GM12878 (cell line): ENCODE measurements around the gene ARHGEF33. TPM values are rescaled to one million over a fixed set of nuclear protein-coding genes. Genes with fewer than 3 reads are reported as not detected.
A peak's percentile ranks its signal among the peaks of the same experiment; 100 is the strongest.

Experiments used
- ATAC-seq: fragments of 200-7000 bp; cut with Tn5 transposase; 3 replicates; pipeline ENCODE4 v1.9.1; 2020; ENCODE audit warnings: mild to moderate bottlenecking, moderate library complexity
- BruUV-seq: library from RNA; stranded (reverse); fragments of 400-500 nt; replicated peaks from 2 replicates; lab custom pipeline; 2021; lab: Mats Ljungman, UMichigan
- CTCF ChIA-PET: fragments of 300-600 bp; sonication (Branson Sonifier 250); formaldehyde crosslinking; extraction: SDS; loops from one replicate; lab custom pipeline; 2021; ENCODE audit warnings: inconsistent platforms; lab: Yijun Ruan, JAX
- POLR2A ChIA-PET: fragments of 350-600 bp; formaldehyde crosslinking; extraction: SDS; loops from one replicate; lab custom pipeline; 2021; ENCODE audit warnings: inconsistent platforms; lab: Charles Lee
- RAD21 ChIA-PET: fragments of 300-600 bp; sonication (Branson Sonifier 250); formaldehyde crosslinking; loops from one replicate; lab custom pipeline; 2023; ENCODE audit warnings: antibody characterized with exemption; ENCODE audit not compliant: unreplicated experiment; lab: Charles Lee
- SMC1A ChIA-PET: fragments of 300-600 bp; sonication (Branson Sonifier 250); formaldehyde crosslinking; loops from one replicate; lab custom pipeline; 2023; ENCODE audit not compliant: unreplicated experiment, uncharacterized antibody; lab: Charles Lee
- DNase-seq: peaks from one replicate; pipeline ENCODE4 v3.0.0-alpha.2; 2011; ENCODE audit warnings: low read depth, low spot score
- FAIRE-seq: peaks from 3 replicates; lab custom pipeline; 2011; peaks lifted over from hg19 to GRCh38; lab: Jason Lieb, UNC
- H2AFZ ChIP-seq: 2 replicates; pipeline ENCODE4 v1.6.0; 2011; ENCODE audit warnings: low read depth, low read length, control low read depth; ENCODE audit not compliant: control insufficient read depth
- H3K27ac ChIP-seq: 2 replicates; pipeline ENCODE4 v1.5.1; 2011; ENCODE audit warnings: control low read depth; ENCODE audit not compliant: control insufficient read depth, insufficient read depth
- H3K27me3 ChIP-seq, 2 experiments: replicated peaks in 1 of 2; 2 replicates each; pipeline versions ENCODE4 v1.6.0 to v1.6.1; 2011; ENCODE audit warnings: low read length in 1 of 2; ENCODE audit not compliant: control insufficient read depth in 2 of 2, insufficient read depth in 2 of 2
- H3K36me3 ChIP-seq, 2 experiments: 2 replicates each; pipeline ENCODE4 v1.5.1; 2011; ENCODE audit warnings: low read length in 1 of 2; ENCODE audit not compliant: control insufficient read depth in 2 of 2, insufficient read depth in 2 of 2
- H3K4me1 ChIP-seq: 2 replicates; pipeline ENCODE4 v1.6.1; 2011; ENCODE audit warnings: mild to moderate bottlenecking, low read length, moderate library complexity, mixed read lengths; ENCODE audit not compliant: control insufficient read depth, insufficient read depth
- H3K4me2 ChIP-seq: 2 replicates; pipeline ENCODE4 v1.6.0; 2011; ENCODE audit warnings: control low read depth; ENCODE audit not compliant: control insufficient read depth, insufficient read depth
- H3K4me3 ChIP-seq: fragments of 200-600 bp; sonication (generic); 2 replicates; pipeline ENCODE4 v1.5.1; 2016
- H3K79me2 ChIP-seq: 2 replicates; pipeline ENCODE4 v1.6.0; 2011; ENCODE audit warnings: low read length; ENCODE audit not compliant: control insufficient read depth, insufficient read depth
- H3K9ac ChIP-seq: 2 replicates; pipeline ENCODE4 v1.8.0; 2011; ENCODE audit warnings: low read length, control low read depth, mixed read lengths; ENCODE audit not compliant: control insufficient read depth, insufficient read depth
- H3K9me3 ChIP-seq: replicated peaks from 3 replicates; pipeline ENCODE4 v1.5.1; 2011; ENCODE audit warnings: mild to moderate bottlenecking, low read length; ENCODE audit not compliant: control insufficient read depth, insufficient read depth
- H4K20me1 ChIP-seq: 2 replicates; pipeline ENCODE4 v1.6.0; 2011; ENCODE audit not compliant: control insufficient read depth, insufficient read depth
- JUNB ChIP-seq: IDR thresholded peaks from 2 replicates; pipeline ENCODE4 v1.6.1; 2016; ENCODE audit warnings: antibody characterized with exemption, mild to moderate bottlenecking
- STAT3 ChIP-seq: IDR thresholded peaks from 2 replicates; pipeline ENCODE4 v1.6.1; 2011; ENCODE audit warnings: low read depth, low read length, improper control_type of control experiment
- ZBTB4 ChIP-seq: fragments of 450-650 bp; formaldehyde crosslinking; IDR thresholded peaks from 2 replicates; pipeline ENCODE4 v1.4.0; 2022; ENCODE audit warnings: mild to moderate bottlenecking, moderate library complexity
- WGBS: methylation state at CpG from one replicate; pipeline ENCODE4 v1.1.6; 2016; ENCODE audit warnings: low lambda C conversion rate; ENCODE audit not compliant: insufficient replicate concordance, insufficient coverage; ENCODE audit errors: missing lambda C conversion rate; 5-methylcytosine and 5-hydroxymethylcytosine counted together
- in situ Hi-C: fragments of 300-500 bp; cut with MboI; formaldehyde crosslinking; loops from 9 replicates; pipeline ENCODE4 v1.14.3; 2018; ENCODE audit warnings: mixed read lengths
- intact Hi-C: fragments of 100-400 bp; cut with micrococcal nuclease; formaldehyde crosslinking; loops from one replicate; pipeline ENCODE4 v1.14.2; 2022; ENCODE audit not compliant: unreplicated experiment
- polyA plus RNA-seq, 11 experiments: library from polyadenylated mRNA; depleted of rRNA in 4 of 11; unstranded in 6 of 11; stranded (reverse) in 5 of 11; fragments of >200 nt; fragmentation: Nextera tagmentation in 4 of 11; fragmentation: Illumina TruSeq in 1 of 11; extraction: Ambion mirVana in 4 of 11; extraction: Trizol in 1 of 11; gene quantifications; 1 replicate in 1 of 11; 2 replicates in 10 of 11; pipeline versions ENCODE4 v1.2.1 to v1.2.3, GENCODE V29; 2011 to 2016; ENCODE audit warnings: inconsistent platforms in 2 of 11, missing spikeins in 2 of 11, low read depth in 1 of 11
- total RNA-seq, 4 experiments: library from RNA; depleted of rRNA in 3 of 4; stranded (reverse); fragments of >200 nt in 3 of 4; fragmentation: Illumina TruSeq in 1 of 4; extraction: Trizol in 1 of 4; gene quantifications; 2 replicates each; pipeline versions ENCODE4 v1.2.1 to v1.2.3, GENCODE V29; 2013 to 2021
- TF ChIP-seq, protein P1 (sequence below): fragments of 450-650 bp; conservative IDR thresholded peaks from 2 replicates; pipeline ENCODE4 v1.6.1; 2017; ENCODE audit warnings: mild to moderate bottlenecking, moderate library complexity
- TF ChIP-seq, protein P2 (sequence below): IDR thresholded peaks from 2 replicates; pipeline ENCODE4 v1.6.1; 2012; ENCODE audit warnings: low read depth, low read length, improper control_type of control experiment

Gene ARHGEF33
- total and polyA plus RNA-seq, 10 of the 15 experiments (the other 5 are each of a cell fraction or from before 2014, with no cell fraction given): 0.01 to 0.08 (median 0.05) TPM; not detected in 4

- no peaks in the 10 kb centered on the region for H3K79me2 ChIP-seq
- no peak overlapping the region for H3K4me3 ChIP-seq
- peaks cover 0 to 6% of the 10 kb centered on the region in 2 experiments; a peak in 3 of 4 replicates for H3K36me3 ChIP-seq
- WGBS: 7% methylated on average over 2 of the region's 2 CpGs
- in situ Hi-C loops (no loop called here), intact Hi-C loops (no loop called here)
- no peaks in the 10 kb centered on the region; the same call in 2 of the 3 replicates for H3K9me3 ChIP-seq
- TF ChIP-seq JUNB (no peak), STAT3 (no peak), ZBTB4 (CRISPR knock-in tag) (no peak)
- TF ChIP-seq, protein P1, sequence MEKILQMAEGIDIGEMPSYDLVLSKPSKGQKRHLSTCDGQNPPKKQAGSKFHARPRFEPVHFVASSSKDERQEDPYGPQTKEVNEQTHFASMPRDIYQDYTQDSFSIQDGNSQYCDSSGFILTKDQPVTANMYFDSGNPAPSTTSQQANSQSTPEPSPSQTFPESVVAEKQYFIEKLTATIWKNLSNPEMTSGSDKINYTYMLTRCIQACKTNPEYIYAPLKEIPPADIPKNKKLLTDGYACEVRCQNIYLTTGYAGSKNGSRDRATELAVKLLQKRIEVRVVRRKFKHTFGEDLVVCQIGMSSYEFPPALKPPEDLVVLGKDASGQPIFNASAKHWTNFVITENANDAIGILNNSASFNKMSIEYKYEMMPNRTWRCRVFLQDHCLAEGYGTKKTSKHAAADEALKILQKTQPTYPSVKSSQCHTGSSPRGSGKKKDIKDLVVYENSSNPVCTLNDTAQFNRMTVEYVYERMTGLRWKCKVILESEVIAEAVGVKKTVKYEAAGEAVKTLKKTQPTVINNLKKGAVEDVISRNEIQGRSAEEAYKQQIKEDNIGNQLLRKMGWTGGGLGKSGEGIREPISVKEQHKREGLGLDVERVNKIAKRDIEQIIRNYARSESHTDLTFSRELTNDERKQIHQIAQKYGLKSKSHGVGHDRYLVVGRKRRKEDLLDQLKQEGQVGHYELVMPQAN: no peak
- TF ChIP-seq, protein P2, sequence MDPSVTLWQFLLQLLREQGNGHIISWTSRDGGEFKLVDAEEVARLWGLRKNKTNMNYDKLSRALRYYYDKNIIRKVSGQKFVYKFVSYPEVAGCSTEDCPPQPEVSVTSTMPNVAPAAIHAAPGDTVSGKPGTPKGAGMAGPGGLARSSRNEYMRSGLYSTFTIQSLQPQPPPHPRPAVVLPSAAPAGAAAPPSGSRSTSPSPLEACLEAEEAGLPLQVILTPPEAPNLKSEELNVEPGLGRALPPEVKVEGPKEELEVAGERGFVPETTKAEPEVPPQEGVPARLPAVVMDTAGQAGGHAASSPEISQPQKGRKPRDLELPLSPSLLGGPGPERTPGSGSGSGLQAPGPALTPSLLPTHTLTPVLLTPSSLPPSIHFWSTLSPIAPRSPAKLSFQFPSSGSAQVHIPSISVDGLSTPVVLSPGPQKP: no peak
- ChIA-PET CTCF (interaction anchor here (0.6 kb wide), 1 partner anchor 321 kb away, joined by 3 read pairs; no protein-coding TSS in a partner anchor), POLR2A (no interaction called here), RAD21 (no interaction called here), SMC1A (no interaction called here)
- no peaks in the 10 kb centered on the region for H3K4me1 ChIP-seq
- no peak overlapping the region for H2AFZ ChIP-seq
- BruUV-seq: no TSS peak
- H3K27ac ChIP-seq: no peak overlapping the region
- H3K27me3 ChIP-seq: no peaks in the 10 kb centered on the region
- no peaks in the 10 kb centered on the region for H4K20me1 ChIP-seq
- H3K9ac ChIP-seq: no peak overlapping the region
- DNase-seq (no peak), FAIRE-seq (no peak), ATAC-seq (0 out of 3 replicates have a peak, but pooled peaks have one; percentile 26)
- H3K4me2 ChIP-seq: no peak overlapping the region
Measured at GRCh38 chr2:38863061-38863695, 26.5 kb upstream of the ARHGEF33 start.
